Spleen (tissue), 11 donors: ENCODE measurements around the gene MYO9A. TPM values are rescaled to one million over a fixed set of nuclear protein-coding genes. Genes with fewer than 3 reads are reported as not detected.

Source experiments
- DNase-seq: peaks from one replicate; pipeline ENCODE4 v3.0.0-alpha.2; 2020
- H3K27ac ChIP-seq, 8 donors: fragments of 200-600 bp; sonication (generic) in 7 of 8; 1 replicate in 4 of 8; 2 replicates in 4 of 8; pipeline versions ENCODE4 v1.5.0 to v1.8.0; 2016 to 2021; ENCODE audit warnings: inconsistent platforms in 4 of 8, mild to moderate bottlenecking in 4 of 8, moderate library complexity in 1 of 8
- H3K27me3 ChIP-seq, 7 donors: fragments of 200-600 bp; sonication (generic) in 6 of 7; replicated peaks in 1 of 7; 1 replicate in 4 of 7; 2 replicates in 3 of 7; pipeline versions ENCODE4 v1.5.0 to v1.8.0; 2016 to 2021; ENCODE audit warnings: inconsistent platforms in 3 of 7, mild to moderate bottlenecking in 1 of 7
- H3K36me3 ChIP-seq, 6 donors: fragments of 200-600 bp; sonication (generic) in 5 of 6; 1 replicate in 4 of 6; 2 replicates in 2 of 6; pipeline versions ENCODE4 v1.5.0 to v1.8.0; 2016 to 2021; ENCODE audit warnings: inconsistent platforms in 2 of 6
- H3K4me1 ChIP-seq, 6 donors: fragments of 200-600 bp; sonication (generic) in 5 of 6; 1 replicate in 3 of 6; 2 replicates in 3 of 6; pipeline versions ENCODE4 v1.5.0 to v1.8.0; 2016 to 2021; ENCODE audit warnings: inconsistent platforms in 3 of 6
- H3K4me3 ChIP-seq, 8 donors: fragments of 200-600 bp; sonication (generic) in 7 of 8; 1 replicate in 4 of 8; 2 replicates in 4 of 8; pipeline versions ENCODE4 v1.5.0 to v1.8.0; 2016 to 2021; ENCODE audit warnings: inconsistent platforms in 4 of 8, mild to moderate bottlenecking in 4 of 8, moderate library complexity in 2 of 8
- H3K9me3 ChIP-seq, 8 donors: fragments of 200-600 bp; sonication (generic) in 7 of 8; 1 replicate in 4 of 8; 2 replicates in 4 of 8; pipeline versions ENCODE4 v1.5.0 to v1.8.0; 2016 to 2021; ENCODE audit warnings: inconsistent platforms in 4 of 8
- POLR2A ChIP-seq, 3 donors: fragments of 450-650 bp; IDR thresholded peaks; one replicate each; pipeline ENCODE4 v1.5.1; 2017; ENCODE audit warnings: antibody characterized with exemption in 3 of 3, mild to moderate bottlenecking in 1 of 3
- POLR2AphosphoS5 ChIP-seq, 3 donors: sonication (generic); formaldehyde crosslinking; IDR thresholded peaks; one replicate each; pipeline ENCODE4 v1.5.1; 2017; ENCODE audit warnings: antibody characterized with exemption in 3 of 3
- WGBS, 5 donors: extraction: QIAGEN DNeasy Blood & Tissue Kit in 3 of 5; methylation state at CpG; one replicate each; pipeline versions ENCODE4 v1.1.5 to v1.1.7; 2013 to 2018; 5-methylcytosine and 5-hydroxymethylcytosine counted together
- intact Hi-C: fragments of 100-400 bp; cut with DNase I; formaldehyde crosslinking; loops from one replicate; pipeline ENCODE4 v1.15.0; 2023; ENCODE audit warnings: low total_unique reads
- polyA plus RNA-seq, 3 donors: library from polyadenylated mRNA; stranded (reverse); fragments of 200-250 nt; gene quantifications; one replicate each; pipeline ENCODE4 v1.2.1, GENCODE V29; 2013
- total RNA-seq, 7 donors: library from RNA; depleted of rRNA in 3 of 7; stranded (reverse); fragments of >200 nt in 3 of 7; fragmentation: NEBNext Ultra II Directional in 4 of 7; extraction: Animal tissue kit (Norgen Biotek cat#: 25700) in 4 of 7; gene quantifications; one replicate each; pipeline versions ENCODE4 v1.1.0 to v1.2.1, GENCODE V29; 2016 to 2021
- TF ChIP-seq, protein P1 (sequence below), 11 experiments: fragments of 200-600 bp in 7 of 11; fragments of 450-650 bp in 4 of 11; sonication (generic) in 4 of 11; IDR thresholded peaks in 8 of 11; conservative IDR thresholded peaks in 3 of 11; 1 replicate in 7 of 11; 2 replicates in 4 of 11; pipeline versions ENCODE4 v1.4.0 to v1.8.0; 2016 to 2021; ENCODE audit warnings: antibody characterized with exemption in 11 of 11, inconsistent platforms in 4 of 11, mild to moderate bottlenecking in 1 of 11
- donor health status: healthy with polysubstance abuse.
- donor health status: DM: no; HTN: no; CAD: no; lungs with moderate emphysema.
- donor health status: DM: no; HTN: no; CAD: no.
- donor health status: Bipolar disorder and iron deficiency.
- donor health status: healthy.
- donor health status: DM: no; HTN: no; CAD: no.
- donor health status: DM: yes; HTN: yes; CAD: no.

MYO9A gene
- total and polyA plus RNA-seq, 10 donors: 1.7 to 80.9 (median 50.9) TPM

DNA sequence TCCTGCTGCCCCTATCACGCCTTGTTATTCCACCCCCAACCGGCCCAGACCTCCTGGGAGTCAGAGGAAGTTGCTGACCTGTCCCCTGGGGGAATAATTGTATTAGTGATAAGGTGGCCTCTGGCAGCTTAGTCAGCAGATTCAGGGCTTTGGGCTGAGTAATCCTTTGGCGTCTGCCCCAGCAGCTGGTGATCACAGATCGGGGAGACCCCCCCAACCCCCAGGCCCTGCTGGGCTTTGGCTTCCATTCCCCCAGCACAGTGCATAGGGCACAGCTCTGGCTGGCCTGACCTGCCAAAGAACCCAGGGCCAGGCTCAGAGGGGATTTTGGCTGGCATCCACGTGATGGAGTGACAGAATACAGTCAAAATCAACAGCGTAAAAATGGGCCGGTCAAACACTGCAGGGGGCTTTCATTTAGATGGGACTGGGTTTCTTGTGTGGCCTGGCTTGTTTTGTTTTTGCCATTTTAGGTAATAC, 311.5 kb downstream of the MYO9A start:
- 56 to 79% (median 68%) methylated on average over 6 to 7 of the region's 7 CpGs for WGBS, 5 donors
- Histone ChIP-seq H3K4me1 (peaks cover 0 to 20% (median 7%) of the 10 kb centered on the region in 6 donors), H3K36me3 (no peaks in the 10 kb centered on the region), H3K9me3 (no peaks in the 10 kb centered on the region), H3K27ac (no peak overlapping the region), H3K4me3 (no peak overlapping the region), H3K27me3 (peaks cover 0 to 45% (median 0%) of the 10 kb centered on the region in 7 donors)
- TF ChIP-seq, protein P1, sequence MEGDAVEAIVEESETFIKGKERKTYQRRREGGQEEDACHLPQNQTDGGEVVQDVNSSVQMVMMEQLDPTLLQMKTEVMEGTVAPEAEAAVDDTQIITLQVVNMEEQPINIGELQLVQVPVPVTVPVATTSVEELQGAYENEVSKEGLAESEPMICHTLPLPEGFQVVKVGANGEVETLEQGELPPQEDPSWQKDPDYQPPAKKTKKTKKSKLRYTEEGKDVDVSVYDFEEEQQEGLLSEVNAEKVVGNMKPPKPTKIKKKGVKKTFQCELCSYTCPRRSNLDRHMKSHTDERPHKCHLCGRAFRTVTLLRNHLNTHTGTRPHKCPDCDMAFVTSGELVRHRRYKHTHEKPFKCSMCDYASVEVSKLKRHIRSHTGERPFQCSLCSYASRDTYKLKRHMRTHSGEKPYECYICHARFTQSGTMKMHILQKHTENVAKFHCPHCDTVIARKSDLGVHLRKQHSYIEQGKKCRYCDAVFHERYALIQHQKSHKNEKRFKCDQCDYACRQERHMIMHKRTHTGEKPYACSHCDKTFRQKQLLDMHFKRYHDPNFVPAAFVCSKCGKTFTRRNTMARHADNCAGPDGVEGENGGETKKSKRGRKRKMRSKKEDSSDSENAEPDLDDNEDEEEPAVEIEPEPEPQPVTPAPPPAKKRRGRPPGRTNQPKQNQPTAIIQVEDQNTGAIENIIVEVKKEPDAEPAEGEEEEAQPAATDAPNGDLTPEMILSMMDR (IDR thresholded peaks at IDR 0.05 in 8 of 11, conservative IDR thresholded peaks at IDR 0.05 in 3 of 11): no peak
- TF ChIP-seq POLR2A (IDR thresholded peaks at IDR 0.05) (no peak), POLR2AphosphoS5 (IDR thresholded peaks at IDR 0.05) (no peak)
- intact Hi-C loops: no loop called here
- no peak for DNase-seq

DNA sequence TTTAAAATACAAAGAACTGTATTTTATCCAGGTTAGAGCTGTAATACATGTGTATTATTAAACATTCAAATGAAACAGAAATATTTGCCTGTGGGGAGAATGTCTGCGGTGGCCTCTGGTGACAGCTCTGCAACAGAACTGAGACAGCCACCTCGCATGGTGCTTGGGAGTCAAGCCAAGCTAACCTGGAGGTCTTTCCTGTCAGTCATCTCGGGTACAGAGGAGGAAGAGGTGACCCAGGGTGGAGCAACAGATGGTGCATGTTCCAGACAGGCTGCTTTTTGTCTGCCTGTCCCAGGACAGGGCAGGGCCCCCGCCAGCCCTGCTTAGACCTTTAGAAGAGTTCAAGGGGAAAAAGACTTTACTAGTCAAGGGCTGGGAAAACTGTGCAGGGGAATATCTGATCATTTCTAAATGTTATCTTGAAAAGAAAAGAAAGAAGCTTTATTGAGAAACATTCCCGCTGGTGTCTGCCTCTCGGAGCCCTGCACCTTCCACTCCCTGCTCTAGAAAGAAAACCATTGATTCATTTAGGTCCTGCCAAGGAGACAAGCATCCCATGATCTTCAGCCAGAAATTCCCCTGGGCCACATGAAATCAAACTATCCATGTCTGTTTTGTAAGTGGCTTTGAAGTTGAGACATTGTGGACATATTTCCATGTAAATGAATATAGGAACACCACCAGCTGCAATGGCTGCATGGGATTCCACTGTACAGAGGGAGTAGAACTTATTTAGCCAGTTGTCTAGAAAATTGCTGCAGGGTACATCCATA, 313.1 kb downstream of the MYO9A start:
- 56 to 68% (median 63%) methylated on average over 6 of the region's 6 CpGs for WGBS, 5 donors
- TF ChIP-seq, protein P1 (IDR thresholded peaks at IDR 0.05 in 8 of 11, conservative IDR thresholded peaks at IDR 0.05 in 3 of 11): no peak
- TF ChIP-seq POLR2AphosphoS5 (IDR thresholded peaks at IDR 0.05): no peak
- TF ChIP-seq POLR2A (IDR thresholded peaks at IDR 0.05): no peak
- no peak overlapping the region for H3K27ac ChIP-seq
- no peak for DNase-seq
- H3K9me3 ChIP-seq: no peaks in the 10 kb centered on the region
- H3K4me3 ChIP-seq: no peak overlapping the region
- H3K27me3 ChIP-seq: peaks cover 0 to 62% (median 0%) of the 10 kb centered on the region in 7 donors
- no peaks in the 10 kb centered on the region for H3K36me3 ChIP-seq
- intact Hi-C loops: no loop called here
- peaks cover 0 to 20% (median 7%) of the 10 kb centered on the region in 6 donors for H3K4me1 ChIP-seq

DNA sequence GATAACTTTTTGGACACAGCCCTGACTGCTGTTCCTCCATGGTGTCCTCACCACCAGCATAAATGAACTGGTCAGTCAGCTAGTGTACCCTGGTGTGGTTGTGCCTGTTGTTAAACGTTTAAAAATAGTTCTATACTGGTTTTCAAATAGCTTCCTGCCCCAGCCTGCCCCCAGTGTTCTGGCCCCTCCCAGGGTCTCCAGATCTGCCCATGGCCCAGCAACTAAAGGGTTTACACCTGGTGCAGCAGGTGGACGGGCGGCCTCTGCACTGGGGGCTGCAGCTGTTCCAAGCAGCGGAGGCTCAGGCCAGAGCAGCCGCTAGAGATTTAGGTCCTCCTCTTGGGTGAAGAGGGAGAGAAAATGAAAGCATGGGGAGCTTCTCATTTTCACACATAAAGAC, 313.7 kb downstream of the MYO9A start:
- TF ChIP-seq POLR2A (IDR thresholded peaks at IDR 0.05) (no peak), POLR2AphosphoS5 (IDR thresholded peaks at IDR 0.05) (no peak)
- TF ChIP-seq, protein P1 (IDR thresholded peaks at IDR 0.05 in 8 of 11, conservative IDR thresholded peaks at IDR 0.05 in 3 of 11): no peak
- Histone ChIP-seq H3K4me3 (no peak overlapping the region), H3K36me3 (no peaks in the 10 kb centered on the region), H3K27ac (no peak overlapping the region), H3K4me1 (peaks cover 0 to 20% (median 7%) of the 10 kb centered on the region in 6 donors), H3K27me3 (peaks cover 0 to 68% (median 0%) of the 10 kb centered on the region in 7 donors), H3K9me3 (no peaks in the 10 kb centered on the region)
- intact Hi-C loops: no loop called here
- DNase-seq: no peak
- WGBS, 5 donors: 46 to 59% (median 53%) methylated on average over 5 of the region's 5 CpGs

DNA sequence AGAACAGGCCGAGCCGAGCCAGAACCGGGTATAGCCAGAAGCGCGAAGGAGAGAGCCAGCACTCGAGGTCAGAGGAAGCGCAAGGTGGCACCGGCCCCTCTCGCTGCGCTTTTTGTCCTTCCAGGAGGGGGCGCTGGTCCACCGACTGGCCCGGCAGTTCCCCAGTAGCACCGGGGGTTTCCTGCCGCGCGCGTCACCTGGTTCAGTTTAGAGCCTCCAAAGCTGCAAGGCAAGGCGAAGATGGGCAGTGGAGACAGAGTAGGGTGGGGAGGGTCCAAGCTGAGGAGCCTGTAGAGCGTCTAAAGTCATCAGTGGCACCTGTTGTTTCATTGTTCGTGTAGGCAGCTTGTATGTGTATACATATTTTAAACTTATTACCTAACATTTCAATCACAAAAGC, 315.2 kb downstream of the MYO9A start:
- intact Hi-C loops: no loop called here
- TF ChIP-seq POLR2AphosphoS5 (IDR thresholded peaks at IDR 0.05) (no peak), POLR2A (IDR thresholded peaks at IDR 0.05) (no peak)
- TF ChIP-seq, protein P1 (IDR thresholded peaks at IDR 0.05 in 8 of 11, conservative IDR thresholded peaks at IDR 0.05 in 3 of 11): peak in 4 of 11 experiments; percentile 10 to 25 (median 15)
- DNase-seq: no peak
- no peak overlapping the region for H3K4me3 ChIP-seq
- no peak overlapping the region for H3K27ac ChIP-seq
- H3K27me3 ChIP-seq: peaks cover 0 to 63% (median 0%) of the 10 kb centered on the region in 7 donors
- no peaks in the 10 kb centered on the region for H3K9me3 ChIP-seq
- H3K4me1 ChIP-seq: peaks cover 0 to 15% (median 4%) of the 10 kb centered on the region in 6 donors
- WGBS, 5 donors: 51 to 63% (median 59%) methylated on average over 21 of the region's 21 CpGs
- no peaks in the 10 kb centered on the region for H3K36me3 ChIP-seq
